ENCODE data around the gene CAPN9.
"Not testable (repeated sequence)": the region's sequence is repeated elsewhere in the genome, so short reads cannot be mapped to it uniquely, and the experiment has no call there.

Gene CAPN9

GRCh38 chr1:230761443-230762167 lies 14.4 kb downstream of the CAPN9 start:
- 0 out of 20 replicates have a peak, but pooled peaks cover 0 to 4% (median 0%) of the 10 kb centered on the region in 10 experiments for H3K4me1 ChIP-seq
- H4K20me1 ChIP-seq: no peaks in the 10 kb centered on the region
- no peaks in the 10 kb centered on the region for H3K36me3 ChIP-seq
- peaks cover 0 to 13% (median 8%) of the 10 kb centered on the region in 11 experiments; a peak in 11 of 22 replicates for H3K9me3 ChIP-seq (replicated peaks in 1 of 11)
- H3K4me2 ChIP-seq: no peak overlapping the region
- TF ChIP-seq Cebpa-rat (IDR thresholded peaks at IDR 0.05): no peak
- H3K4me3 ChIP-seq: no peak overlapping the region
- no peak overlapping the region for H3K9ac ChIP-seq
- H3K27me3 ChIP-seq: no peaks in the 10 kb centered on the region
- H3K27ac ChIP-seq: no peak overlapping the region

- no peak for TF ChIP-seq Cebpa-rat (IDR thresholded peaks at IDR 0.05)
- Histone ChIP-seq H4K20me1 (no peaks in the 10 kb centered on the region), H3K4me3 (no peak overlapping the region), H3K4me2 (no peak overlapping the region), H3K9ac (no peak overlapping the region), H3K27ac (no peak overlapping the region), H3K27me3 (no peaks in the 10 kb centered on the region), H3K4me1 (no peaks in the 10 kb centered on the region), H3K9me3 (replicated peaks in 1 of 11) (peaks cover 0 to 13% (median 8%) of the 10 kb centered on the region in 11 experiments; a peak in 11 of 22 replicates), H3K36me3 (no peaks in the 10 kb centered on the region)
These were observed 16.9 kb downstream of the CAPN9 start for GRCh38 chr1:230763927-230764591.

GRCh38 chr1:230766318-230766717 lies 19.1 kb downstream of the CAPN9 start:
- Histone ChIP-seq H3K4me3 (no peak overlapping the region), H3K4me1 (no peaks in the 10 kb centered on the region), H3K36me3 (no peaks in the 10 kb centered on the region), H3K27me3 (no peaks in the 10 kb centered on the region), H3K9ac (no peak overlapping the region), H3K27ac (no peak overlapping the region), H4K20me1 (no peaks in the 10 kb centered on the region), H3K9me3 (replicated peaks in 1 of 11) (peaks cover 4 to 20% (median 16%) of the 10 kb centered on the region in 11 experiments; a peak in 14 of 22 replicates), H3K4me2 (no peak overlapping the region)
- TF ChIP-seq Cebpa-rat (IDR thresholded peaks at IDR 0.05): no peak

GRCh38 chr1:230767859-230768612 lies 20.8 kb downstream of the CAPN9 start:
- peaks cover 4 to 20% (median 16%) of the 10 kb centered on the region in 11 experiments; a peak in 14 of 22 replicates for H3K9me3 ChIP-seq (replicated peaks in 1 of 11)
- not testable (repeated sequence) for H4K20me1 ChIP-seq, H3K36me3 ChIP-seq, H3K27me3 ChIP-seq, H3K4me3 ChIP-seq, H3K27ac ChIP-seq, H3K4me1 ChIP-seq, H3K9ac ChIP-seq, H3K4me2 ChIP-seq

GRCh38 chr1:230768903-230769570 lies 21.8 kb downstream of the CAPN9 start:
- Histone ChIP-seq H3K27me3 (no peaks in the 10 kb centered on the region), H3K36me3 (no peaks in the 10 kb centered on the region), H4K20me1 (no peaks in the 10 kb centered on the region), H3K4me1 (no peaks in the 10 kb centered on the region), H3K27ac (no peak overlapping the region), H3K9me3 (replicated peaks in 1 of 11) (peaks cover 0 to 12% (median 10%) of the 10 kb centered on the region in 11 experiments; a peak in 11 of 22 replicates), H3K9ac (no peak overlapping the region), H3K4me2 (no peak overlapping the region), H3K4me3 (no peak overlapping the region)
- TF ChIP-seq Cebpa-rat (IDR thresholded peaks at IDR 0.05): no peak

GRCh38 chr1:230770317-230770716 lies 23.1 kb downstream of the CAPN9 start:
- Histone ChIP-seq H3K9me3 (replicated peaks in 1 of 11) (peaks cover 0 to 8% (median 6%) of the 10 kb centered on the region in 11 experiments; a peak in 6 of 22 replicates), H3K4me1 (no peaks in the 10 kb centered on the region), H3K4me3 (no peak overlapping the region), H3K27ac (no peak overlapping the region), H3K36me3 (no peaks in the 10 kb centered on the region), H4K20me1 (no peaks in the 10 kb centered on the region), H3K27me3 (no peaks in the 10 kb centered on the region), H3K4me2 (no peak overlapping the region), H3K9ac (no peak overlapping the region)
- no peak for TF ChIP-seq Cebpa-rat (IDR thresholded peaks at IDR 0.05)

- no peak overlapping the region for H3K4me3 ChIP-seq
- H3K27me3 ChIP-seq: no peaks in the 10 kb centered on the region
- peaks cover 0 to 8% (median 6%) of the 10 kb centered on the region in 11 experiments; a peak in 6 of 22 replicates for H3K9me3 ChIP-seq (replicated peaks in 1 of 11)
- no peaks in the 10 kb centered on the region for H3K36me3 ChIP-seq
- H3K4me2 ChIP-seq: no peak overlapping the region
- no peaks in the 10 kb centered on the region for H3K4me1 ChIP-seq
- no peaks in the 10 kb centered on the region for H4K20me1 ChIP-seq
- no peak overlapping the region for H3K9ac ChIP-seq
- no peak for TF ChIP-seq Cebpa-rat (IDR thresholded peaks at IDR 0.05)
- H3K27ac ChIP-seq: no peak overlapping the region
These were observed 24.7 kb downstream of the CAPN9 start for GRCh38 chr1:230771773-230772354.

- TF ChIP-seq Cebpa-rat (IDR thresholded peaks at IDR 0.05): no peak
- Histone ChIP-seq H3K4me3 (no peak overlapping the region), H4K20me1 (no peaks in the 10 kb centered on the region), H3K9me3 (replicated peaks in 1 of 11) (peaks cover 0 to 8% (median 6%) of the 10 kb centered on the region in 11 experiments; a peak in 6 of 22 replicates), H3K27ac (no peak overlapping the region), H3K36me3 (no peaks in the 10 kb centered on the region), H3K4me2 (no peak overlapping the region), H3K27me3 (no peaks in the 10 kb centered on the region), H3K4me1 (no peaks in the 10 kb centered on the region), H3K9ac (no peak overlapping the region)
These were observed 25.5 kb downstream of the CAPN9 start for GRCh38 chr1:230772457-230773395.

Data from BLaER1 treated with 17β-estradiol and CSF1 and Interleukin-3, amounts not matched to agents 10 nM and 100 nM (cell line).